Activated CD8-positive, alpha-beta memory T cell treated with anti-CD3 and anti-CD28 coated beads, Interleukin-2, amount 50 U/mL, for 1 hour (primary cell): ENCODE results near the gene TTC21A.

Experiments used
- DNase-seq: peaks from one replicate; pipeline ENCODE4 v3.0.0-alpha.2; 2020; ENCODE audit errors: extremely low read depth

TTC21A gene

GRCh38 chr3:39114456-39114855, 7.0 kb downstream of the TTC21A start:
- DNase-seq, result no peak

- DNase-seq, result no peak
Measured at GRCh38 chr3:39115870-39116269, 8.4 kb downstream of the TTC21A start.

GRCh38 chr3:39118079-39118478, 10.6 kb downstream of the TTC21A start:
- DNase-seq, result no peak

GRCh38 chr3:39118931-39119660, 11.6 kb downstream of the TTC21A start:
- DNase-seq, result no peak

GRCh38 chr3:39121621-39122020, 14.1 kb downstream of the TTC21A start:
- no peak for DNase-seq

GRCh38 chr3:39122813-39123212, 15.3 kb downstream of the TTC21A start:
- no peak for DNase-seq

- no peak for DNase-seq
Measured at GRCh38 chr3:39124876-39125840, 17.7 kb downstream of the TTC21A start.

- no peak for DNase-seq
Measured at GRCh38 chr3:39125841-39126500, 18.5 kb downstream of the TTC21A start.

- DNase-seq, result no peak
Measured at GRCh38 chr3:39126532-39127071, 19.1 kb downstream of the TTC21A start.

GRCh38 chr3:39127269-39127907, 19.9 kb downstream of the TTC21A start:
- no peak for DNase-seq

- DNase-seq, result no peak
Measured at GRCh38 chr3:39127908-39128304, 20.4 kb downstream of the TTC21A start.

- DNase-seq, result no peak
Measured at GRCh38 chr3:39128951-39129350, 21.5 kb downstream of the TTC21A start.

- no peak for DNase-seq
Measured at GRCh38 chr3:39130026-39130425, 22.5 kb downstream of the TTC21A start.

GRCh38 chr3:39130693-39131265, 23.3 kb downstream of the TTC21A start:
- no peak for DNase-seq

GRCh38 chr3:39132096-39133092, 24.9 kb downstream of the TTC21A start:
- no peak for DNase-seq

- no peak for DNase-seq
Measured at GRCh38 chr3:39133093-39133490, 25.6 kb downstream of the TTC21A start.

- no peak for DNase-seq
Measured at GRCh38 chr3:39133822-39134221, 26.3 kb downstream of the TTC21A start.

- no peak for DNase-seq
Measured at GRCh38 chr3:39134305-39134704, 26.8 kb downstream of the TTC21A start.

- no peak for DNase-seq
Measured at GRCh38 chr3:39135170-39135805, 27.8 kb downstream of the TTC21A start.
